Kidney capillary endothelial cell (primary cell): Measurements from ENCODE around the gene TPM3.
"Not testable (repeated sequence)": the region's sequence is repeated elsewhere in the genome, so short reads cannot be mapped to it uniquely, and the experiment has no call there.

Experiments
- DNase-seq: peaks from one replicate; pipeline ENCODE4 v3.0.0-alpha.2; 2018; ENCODE audit warnings: low spot score

Gene TPM3

DNA sequence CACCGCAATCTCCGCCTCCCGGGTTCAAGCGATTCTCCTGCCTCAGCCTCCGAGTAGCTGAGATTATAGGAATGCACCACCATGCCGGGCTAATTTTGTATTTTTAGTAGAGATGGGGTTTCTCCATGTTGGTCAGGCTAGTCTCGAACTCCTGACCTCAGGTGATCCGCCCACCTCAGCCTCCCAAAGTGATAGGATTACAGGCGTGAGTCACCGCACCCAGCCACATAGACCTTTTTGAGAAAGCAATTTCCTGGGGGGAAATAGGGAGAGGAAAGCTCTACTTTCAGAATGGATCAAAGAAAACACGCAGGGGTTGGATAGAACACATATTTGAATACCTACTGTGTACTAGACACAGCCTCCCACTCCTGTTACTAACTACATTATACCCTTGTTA, 13.9 kb upstream of the TPM3 start:
- not testable (repeated sequence) for DNase-seq

DNA sequence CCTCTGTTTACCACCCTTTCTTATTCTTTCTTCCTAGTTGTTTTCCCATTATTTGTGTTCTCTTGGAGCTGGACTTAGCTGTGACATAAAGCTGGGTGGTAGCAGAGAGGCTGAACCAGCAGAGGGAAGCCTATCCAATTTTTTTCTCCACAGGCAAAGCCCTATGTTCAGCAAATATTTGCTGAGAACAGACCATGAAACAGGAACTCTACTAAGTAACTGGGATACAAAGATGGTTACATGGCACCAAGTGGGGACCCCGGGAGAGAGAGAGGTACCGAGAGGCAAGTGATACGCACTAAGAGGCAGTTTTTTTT, 7.6 kb upstream of the TPM3 start:
- DNase-seq: no peak

DNA sequence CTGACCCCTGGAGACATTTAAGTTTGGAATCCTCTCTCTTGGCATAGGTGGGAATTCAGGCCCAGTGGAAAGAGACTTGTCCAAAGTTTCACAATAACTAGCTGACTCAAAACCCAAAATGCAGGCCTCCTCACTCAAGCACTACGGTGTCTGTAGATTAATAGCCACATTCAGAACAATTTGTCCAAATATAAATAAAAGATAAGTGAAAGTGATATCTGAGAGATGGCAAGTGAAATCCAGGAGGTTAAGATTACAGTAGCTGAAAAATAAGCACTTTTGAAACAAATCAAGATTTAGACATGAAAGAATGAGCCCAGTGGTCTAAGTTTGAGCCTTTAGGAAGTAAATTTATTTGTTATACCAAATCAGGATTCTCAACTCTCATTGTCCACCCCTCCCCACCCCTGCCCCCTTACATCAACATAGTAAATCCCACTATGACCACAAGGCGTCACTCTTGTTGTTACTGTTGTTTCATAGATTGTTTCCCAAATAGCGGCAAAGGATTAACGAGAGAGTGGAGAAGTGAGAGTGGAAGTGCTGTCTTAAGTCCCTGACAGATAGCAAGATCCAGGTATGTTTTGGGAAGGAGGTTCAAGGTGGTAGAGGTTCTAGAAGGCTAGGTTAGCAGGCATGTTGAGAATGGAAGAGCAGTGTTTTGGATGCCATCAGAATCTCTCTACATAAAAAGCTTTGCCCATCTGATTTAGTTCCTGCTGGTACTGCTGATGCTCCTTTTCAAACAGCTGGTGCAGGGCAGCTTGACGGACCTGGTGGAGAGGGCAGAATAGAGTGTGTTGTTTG, 7.1 kb upstream of the TPM3 start:
- DNase-seq: no peak

DNA sequence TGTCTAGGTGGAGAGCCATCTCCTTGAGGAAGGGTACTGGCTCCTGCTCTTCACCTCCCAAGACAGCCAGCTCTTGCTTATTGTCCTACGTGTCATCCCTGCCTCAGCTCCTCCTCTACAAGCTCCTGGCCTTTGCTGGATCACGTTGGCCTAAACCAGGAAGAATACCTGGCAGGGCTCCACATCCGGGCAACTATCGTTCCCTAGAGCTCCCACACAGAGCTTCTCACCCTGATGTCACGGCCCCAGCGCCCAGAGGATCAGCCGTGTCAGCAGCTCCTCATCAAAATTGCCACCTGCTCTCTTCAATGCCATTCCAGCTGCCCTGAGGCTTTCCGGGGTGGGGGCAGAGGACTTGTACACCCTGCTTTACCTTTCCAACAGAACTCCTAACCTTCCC, 1.9 kb upstream of the TPM3 start:
- DNase-seq: no peak

DNA sequence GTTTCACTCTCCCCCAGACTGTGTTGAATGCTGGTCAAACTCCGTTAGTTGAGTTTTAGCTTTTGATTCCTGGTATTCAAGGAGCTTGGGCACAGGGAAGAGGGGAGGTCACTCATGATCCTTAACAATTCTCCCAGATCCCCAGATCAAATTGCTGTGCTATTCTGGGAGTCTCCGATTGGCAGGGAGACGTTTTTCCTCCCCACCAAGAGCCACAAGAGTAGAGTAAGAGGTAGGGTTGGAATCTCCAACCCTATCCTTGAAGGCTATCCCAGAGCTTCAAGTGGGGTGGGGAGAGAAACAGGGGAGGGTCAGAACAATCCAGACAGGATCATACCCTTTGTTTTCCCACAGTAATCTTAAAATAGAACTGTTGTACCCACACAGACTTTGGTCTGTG, 576 bp upstream of the TPM3 start:
- DNase-seq: no peak

DNA sequence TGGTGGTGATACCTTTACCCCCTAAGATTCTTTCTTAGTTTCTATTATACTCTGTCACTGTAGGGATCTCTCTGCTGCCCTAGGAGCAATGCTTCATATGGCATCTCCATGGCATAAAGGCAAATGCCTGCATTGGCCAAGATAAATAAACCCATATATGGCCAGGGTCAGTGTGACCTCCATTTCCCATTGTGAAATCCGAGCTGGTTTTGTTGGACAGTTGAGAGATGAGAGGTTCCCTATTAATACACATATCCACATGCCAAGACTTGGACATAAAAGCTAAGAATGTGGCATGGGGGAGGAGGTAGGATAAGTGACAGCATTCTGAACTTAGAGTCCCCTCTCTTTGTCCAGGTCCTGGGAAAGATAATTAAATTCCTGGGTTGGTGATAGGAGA, 1.4 kb downstream of the TPM3 start:
- DNase-seq: no peak

DNA sequence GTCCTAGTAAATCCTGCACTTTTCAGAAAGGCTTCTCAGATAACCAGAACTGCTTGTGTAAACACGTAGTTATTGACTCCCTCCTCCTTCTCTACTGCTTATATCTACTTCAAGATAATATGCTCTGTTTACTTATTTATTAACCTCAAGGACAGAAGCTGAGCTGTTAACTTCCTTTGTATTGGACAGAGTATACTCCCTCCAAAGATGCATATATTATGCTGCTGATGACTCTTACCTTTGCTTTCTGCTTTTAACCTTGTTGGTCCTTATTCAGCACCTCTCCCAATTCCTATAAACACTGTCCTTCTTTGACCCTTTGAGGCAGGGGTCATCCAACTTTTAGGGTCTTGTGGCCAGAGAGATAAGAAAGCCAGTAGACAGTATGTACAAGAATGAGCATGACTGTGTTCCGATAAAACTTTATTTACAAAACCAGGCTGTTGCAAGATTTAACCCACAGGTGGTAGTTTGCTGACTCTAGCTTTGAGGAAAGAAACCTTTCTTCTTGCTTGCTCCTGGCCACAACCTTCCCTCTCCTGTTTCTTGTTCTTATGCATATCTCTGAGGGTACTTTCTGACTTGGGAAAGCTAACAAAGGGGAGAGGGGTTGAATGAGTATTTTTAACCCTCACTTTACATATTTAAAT, 4.9 kb downstream of the TPM3 start:
- DNase-seq: no peak

DNA sequence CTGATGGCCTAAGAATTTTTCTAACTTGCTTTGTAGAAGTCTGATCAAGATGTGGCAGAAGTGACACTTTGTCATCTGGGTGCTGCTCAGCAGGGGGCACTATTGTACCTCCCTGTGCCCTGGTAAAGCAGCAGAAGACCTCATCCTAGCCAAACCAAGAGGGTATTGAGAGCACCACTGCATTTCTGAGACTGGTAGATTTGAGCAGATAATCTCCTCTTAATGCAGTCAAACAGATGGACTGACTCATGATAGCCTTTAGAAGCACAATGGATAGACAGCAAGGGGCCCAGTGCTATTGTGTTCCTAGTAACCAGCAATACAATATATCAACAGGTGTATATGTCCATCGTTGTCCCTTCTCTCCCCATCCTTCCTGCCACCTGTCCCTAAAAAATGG, 5.7 kb downstream of the TPM3 start:
- DNase-seq: peak; percentile 79

DNA sequence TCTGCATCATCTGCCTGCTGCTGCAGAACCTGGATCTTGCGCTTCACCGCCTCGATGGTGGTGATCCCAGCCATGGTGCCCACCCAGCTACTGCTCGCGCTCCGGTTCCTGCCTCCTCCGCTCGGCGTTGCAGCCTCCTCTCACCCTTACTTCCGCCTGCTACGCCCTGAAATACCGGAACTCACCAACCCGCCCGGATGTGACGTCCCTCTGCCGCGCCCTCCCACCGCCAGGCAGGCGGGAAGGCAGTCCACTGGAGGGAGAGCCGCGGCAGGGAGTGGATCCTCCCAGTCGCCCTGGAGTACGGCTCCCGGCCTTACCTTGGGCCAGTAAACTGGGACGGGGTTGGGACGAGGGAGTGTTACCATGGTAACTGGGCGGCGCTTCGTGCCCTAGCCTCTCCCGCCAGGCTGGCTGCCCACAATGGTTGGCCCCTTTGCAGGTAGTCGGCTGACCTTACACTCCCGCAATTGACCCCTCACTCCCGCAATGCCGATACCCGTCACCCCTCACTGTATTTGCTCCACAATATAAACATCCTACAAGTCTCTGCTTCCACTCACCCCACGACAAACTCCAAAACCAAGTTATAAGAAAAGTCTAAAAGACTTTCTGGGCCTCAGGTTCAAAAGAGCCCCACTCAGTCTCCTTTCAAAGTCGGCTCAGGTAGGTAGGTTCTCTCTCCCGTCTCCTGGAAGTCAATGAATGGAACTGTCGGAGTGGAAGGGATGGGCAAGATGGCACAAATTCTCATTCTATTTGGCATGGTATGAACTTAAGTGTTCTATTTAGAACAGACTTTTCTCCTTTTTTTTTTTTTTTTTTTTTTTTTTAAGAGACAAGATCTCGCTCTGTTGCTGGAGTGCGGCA, 8.6 kb downstream of the TPM3 start:
- peak; percentile 94 for DNase-seq

DNA sequence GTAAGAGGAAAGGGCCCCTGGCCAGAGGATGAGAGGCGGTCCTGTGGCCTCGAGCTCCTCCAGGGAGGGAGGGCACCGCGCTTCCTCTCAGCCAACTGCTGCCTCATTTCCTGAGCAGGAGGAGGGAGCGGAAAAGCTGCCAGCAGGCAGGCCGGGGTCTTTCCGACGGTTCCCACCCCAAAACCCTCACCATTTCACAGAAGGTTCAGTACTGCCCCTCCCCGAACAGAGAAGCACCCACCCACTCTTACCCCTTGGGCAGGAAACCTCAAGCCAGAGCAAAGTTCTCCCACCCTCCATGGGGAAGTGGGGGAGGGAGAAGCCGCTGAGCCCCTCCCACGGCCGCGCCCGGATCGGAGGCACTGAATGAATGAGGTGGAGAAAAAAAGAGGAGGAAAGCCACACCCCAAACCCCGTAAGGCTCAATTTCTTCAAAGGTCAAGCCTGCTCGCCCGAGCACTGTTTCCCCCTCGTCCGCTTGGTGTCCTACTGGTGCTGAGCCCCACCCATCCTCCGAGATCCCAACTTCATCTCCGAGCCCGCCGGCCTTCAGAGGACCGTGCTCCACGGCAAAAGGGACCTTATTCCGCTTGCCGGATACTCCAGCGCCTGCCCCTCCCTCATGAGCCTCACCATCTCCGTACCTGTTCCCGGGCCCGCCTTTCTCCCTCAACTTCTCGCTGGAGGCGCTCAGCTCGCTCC, 9.4 kb downstream of the TPM3 start:
- peak; percentile 74 for DNase-seq

DNA sequence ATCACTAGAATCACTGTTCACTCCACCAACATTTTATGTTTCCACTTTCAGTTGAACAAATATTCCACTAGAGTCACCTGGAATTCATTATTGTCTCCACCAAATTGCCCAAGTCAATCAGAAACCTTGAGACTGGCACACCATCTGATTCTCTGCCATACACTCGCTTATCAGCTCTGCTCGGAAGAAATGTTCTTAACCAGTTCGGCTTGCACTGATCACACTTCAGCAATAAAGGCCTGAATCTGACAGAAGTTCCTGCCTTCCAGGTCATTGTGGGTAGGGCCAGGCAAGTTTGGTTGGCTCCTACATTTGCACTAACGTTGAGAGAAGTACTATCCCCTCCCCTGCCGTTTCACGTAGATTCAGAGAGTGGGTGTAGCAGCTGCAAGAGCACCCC, 10.0 kb downstream of the TPM3 start:
- no peak for DNase-seq

DNA sequence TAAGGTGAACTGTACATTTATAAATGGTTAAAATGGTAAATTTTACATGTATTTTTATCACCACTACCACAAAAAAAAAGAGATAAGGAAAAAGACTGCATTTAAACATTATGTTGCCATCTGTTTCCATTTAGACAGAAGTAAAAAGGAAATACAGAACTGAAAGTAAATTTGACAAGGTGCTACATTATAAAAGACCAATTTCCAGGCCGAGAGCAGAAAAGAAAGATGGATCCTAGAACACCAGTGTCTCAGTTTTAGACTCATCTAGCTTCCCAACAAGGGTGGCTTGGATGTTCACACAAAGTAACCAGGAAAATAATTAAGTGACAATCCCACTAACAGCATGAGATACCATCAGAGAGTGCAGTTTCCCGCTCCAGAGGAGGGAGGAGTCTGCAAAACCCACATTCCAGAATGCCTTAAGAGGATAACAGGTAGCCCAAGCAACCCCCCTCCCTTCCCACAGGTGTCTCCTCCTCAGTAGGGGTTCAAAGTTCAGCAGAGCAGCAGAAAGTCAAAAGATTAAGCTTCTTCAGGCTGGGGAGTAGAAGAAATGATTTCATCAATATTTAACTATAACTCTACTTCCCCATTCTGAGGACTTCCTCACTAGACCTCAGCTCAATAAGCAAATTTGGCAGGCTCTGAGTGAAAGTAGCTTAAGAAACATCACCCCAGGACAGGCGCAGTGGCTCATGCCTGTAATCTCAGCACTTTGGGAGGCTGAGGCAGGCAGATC, 11.8 kb downstream of the TPM3 start:
- no peak for DNase-seq

DNA sequence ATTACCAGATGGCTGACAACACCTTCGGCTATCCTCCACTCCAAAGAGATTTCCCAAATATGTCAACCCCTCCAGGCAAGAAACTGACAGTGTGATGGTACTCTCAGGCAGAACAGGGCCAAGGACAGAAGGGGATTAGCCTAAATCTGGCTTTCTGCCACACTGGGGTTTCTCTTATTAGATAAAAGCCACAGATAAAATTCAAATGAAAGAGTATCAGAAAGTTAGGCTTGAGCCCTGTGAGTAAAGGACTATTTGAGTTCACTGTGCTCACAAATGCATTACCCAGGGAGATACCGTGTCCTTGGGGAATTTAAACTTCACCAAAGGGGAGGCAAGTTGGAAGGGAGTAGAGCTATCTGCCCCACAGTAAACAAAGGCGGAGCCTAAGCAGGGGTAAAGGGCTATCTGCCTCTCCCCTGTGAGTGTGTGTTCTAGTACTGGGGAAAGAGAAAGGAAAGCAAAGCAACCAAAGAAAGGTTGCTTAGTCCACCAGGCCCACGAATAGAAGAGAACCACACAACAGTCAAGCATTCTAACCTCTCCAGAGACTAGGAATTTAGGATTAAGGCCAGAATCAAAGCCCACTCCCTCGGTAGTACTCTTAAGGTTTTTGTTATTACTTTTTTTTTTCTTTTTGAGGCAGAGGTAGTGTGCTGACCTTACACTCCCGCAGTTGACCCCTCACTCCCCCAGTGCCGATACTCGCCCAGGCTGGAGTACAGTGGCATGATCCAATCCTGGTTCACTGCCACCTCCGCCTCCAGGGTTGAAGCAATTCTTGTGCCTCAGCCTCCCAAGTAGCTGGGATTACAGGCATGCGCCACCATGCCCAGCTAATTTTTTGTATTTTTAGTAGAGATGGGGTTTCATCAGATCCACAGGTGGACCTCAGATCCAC, 12.7 kb downstream of the TPM3 start:
- no peak for DNase-seq

DNA sequence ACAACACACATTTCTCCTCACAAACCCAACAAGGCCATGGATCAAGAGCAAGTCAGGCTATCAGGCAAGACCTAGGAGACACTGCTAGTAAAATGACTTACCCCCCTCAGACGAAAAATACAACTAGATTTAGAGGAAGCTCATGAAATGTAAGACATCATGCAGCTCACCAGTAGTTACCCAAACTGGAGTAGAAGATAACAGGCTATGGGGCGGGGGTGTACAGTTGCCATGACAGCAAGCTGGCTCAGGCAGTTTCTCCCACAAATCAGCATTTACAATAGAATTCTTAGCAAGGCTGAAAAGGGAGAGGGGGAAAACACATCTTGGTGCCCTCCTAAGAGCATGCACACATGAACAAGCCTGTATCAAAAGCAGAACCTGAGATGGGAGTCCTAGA, 13.9 kb downstream of the TPM3 start:
- no peak for DNase-seq

DNA sequence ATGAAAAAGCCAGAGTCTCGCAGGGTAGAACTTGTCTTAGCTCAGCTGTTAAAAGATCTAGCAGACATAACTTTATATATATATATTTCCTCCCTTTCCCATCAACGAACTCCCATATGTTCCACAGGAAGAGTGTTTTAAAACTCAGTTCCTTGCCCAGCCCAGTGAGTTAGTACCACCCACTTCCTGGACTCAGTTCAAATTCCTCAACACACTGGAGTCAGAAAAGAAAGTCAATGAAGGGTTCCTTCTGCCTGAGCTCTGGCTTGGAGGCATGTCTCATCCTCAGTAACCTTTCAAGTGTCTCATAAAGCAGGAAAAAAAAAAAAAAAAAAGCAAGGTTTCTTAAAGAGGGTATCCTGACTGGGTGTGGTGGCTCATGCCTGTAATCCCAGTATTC, 15.6 kb downstream of the TPM3 start:
- peak; percentile 83 for DNase-seq

DNA sequence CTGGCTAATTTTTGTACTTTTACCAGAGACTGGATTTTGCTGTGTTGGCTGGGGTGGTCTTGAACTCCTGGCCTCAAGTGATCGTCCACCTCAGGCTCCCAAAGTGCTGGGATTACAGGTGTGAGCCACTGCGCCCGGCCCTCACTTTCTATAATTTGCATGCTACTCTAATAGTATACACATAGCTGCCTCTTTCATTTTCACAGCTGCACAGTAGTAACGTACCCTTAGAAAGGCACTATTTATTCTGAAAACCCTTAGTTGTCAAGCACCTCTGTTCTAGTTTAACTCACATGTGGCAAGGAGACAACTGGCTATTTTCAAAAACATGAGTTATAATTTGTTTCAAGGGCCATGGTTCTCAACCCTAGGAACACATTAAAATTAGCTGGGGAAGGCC, 17.2 kb downstream of the TPM3 start:
- no peak for DNase-seq

DNA sequence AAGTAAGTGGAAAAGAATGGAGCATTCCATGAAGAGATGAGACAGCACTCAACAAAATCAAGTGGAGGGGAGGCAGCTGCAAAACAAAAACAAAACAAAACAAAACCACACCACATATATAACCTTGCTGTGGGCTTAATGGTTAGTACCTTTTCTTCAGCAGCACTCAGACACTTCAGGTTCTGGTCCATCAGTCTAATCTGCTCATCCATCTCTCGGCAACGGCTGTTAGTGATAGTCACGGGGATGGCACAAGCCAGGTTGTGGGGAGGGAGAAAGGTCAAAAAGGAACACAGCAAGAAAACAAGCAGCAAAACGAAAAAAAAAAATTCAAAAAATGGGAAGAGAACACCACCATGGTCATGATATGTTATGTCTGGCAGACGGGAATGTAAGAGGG, 20.0 kb downstream of the TPM3 start:
- DNase-seq: no peak

DNA sequence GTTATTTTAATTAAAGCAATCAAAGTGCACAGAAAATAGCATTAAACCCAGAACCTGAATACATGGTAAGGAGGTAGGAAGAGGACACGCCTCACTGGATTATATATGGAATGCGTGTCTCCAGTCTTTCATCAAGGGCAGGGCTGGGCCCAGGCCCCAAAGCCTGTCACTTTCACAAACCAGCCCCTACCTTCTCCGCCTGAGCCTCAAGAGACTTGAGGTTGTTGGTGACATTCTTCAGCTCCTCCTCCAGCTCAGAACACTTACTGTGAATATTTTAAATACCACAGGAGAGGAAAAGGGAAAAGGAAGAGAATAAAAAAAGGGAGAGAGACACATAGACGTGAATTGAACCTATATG, 20.7 kb downstream of the TPM3 start:
- DNase-seq: no peak

DNA sequence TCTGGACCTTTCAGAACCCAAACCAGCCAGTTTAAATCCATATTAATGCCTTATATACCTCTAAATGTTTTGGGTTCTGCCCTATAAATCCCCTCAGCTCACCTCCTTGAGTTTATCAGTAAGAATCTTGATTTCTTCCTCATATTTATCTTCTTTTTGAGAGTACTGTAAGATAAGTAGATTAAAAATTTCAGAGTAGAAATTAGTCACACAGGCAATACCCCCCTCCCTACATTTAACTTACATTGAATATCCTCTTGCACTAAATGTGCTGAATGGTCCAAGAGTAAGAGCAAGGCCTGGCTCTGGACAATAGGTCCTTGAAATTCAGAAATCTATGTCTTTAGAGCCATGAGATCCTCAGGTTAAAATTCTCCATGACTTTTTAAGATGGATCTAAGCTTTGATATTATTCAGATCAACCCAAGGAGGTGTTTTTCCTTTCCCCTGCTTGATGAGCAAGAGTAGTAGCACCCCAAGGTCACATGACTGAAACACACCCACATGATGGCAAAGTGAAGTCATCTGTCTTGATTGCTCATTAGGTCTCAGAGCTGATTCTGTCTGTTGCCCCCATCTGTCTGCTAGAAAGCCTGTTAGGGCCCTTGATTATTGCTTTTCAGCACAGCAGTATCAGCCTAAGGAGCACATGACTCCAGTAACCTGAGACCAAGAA, 21.2 kb downstream of the TPM3 start:
- DNase-seq: no peak

DNA sequence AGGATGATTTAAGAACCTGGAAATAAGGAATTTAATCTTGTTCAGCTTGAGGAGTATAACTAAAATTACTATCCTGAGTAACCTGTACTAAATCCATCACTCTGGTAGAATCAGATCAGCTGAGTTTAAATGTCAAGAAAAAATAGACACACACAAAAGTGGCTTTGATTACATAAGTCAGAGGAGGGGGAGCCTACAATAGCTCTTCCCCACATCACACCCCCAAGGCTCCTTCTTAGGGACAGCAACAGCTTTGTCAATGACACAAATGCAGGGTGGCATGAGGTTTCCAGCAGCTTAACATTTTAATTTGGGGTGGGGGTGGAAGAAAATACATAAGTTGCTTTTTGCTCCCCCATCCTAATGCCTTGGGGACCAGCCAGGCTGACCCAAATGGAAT, 24.4 kb downstream of the TPM3 start:
- no peak for DNase-seq
